BLaER1 treated with 17β-estradiol and CSF1 and Interleukin-3, amounts not matched to agents 10 nM and 100 nM (cell line): ENCODE data around the gene MRPL20.

ENCODE experiments used
- H3K27ac ChIP-seq, 11 experiments: shearing (Covaris generic); formaldehyde crosslinking; 2 replicates each; pipeline ENCODE4 v1.8.1; 2022
- H3K27me3 ChIP-seq, 11 experiments: shearing (Covaris generic); formaldehyde crosslinking; 2 replicates each; pipeline ENCODE4 v1.8.1; 2022
- H3K36me3 ChIP-seq, 11 experiments: shearing (Covaris generic); formaldehyde crosslinking; 2 replicates each; pipeline ENCODE4 v1.8.1; 2022
- H3K4me1 ChIP-seq, 10 experiments: shearing (Covaris generic); formaldehyde crosslinking; 2 replicates each; pipeline ENCODE4 v1.8.1; 2022
- H3K4me2 ChIP-seq, 11 experiments: shearing (Covaris generic); formaldehyde crosslinking; 2 replicates each; pipeline ENCODE4 v1.8.1; 2022
- H3K4me3 ChIP-seq, 10 experiments: shearing (Covaris generic); formaldehyde crosslinking; 2 replicates each; pipeline ENCODE4 v1.8.1; 2022
- H3K9ac ChIP-seq, 11 experiments: shearing (Covaris generic); formaldehyde crosslinking; 2 replicates each; pipeline ENCODE4 v1.8.1; 2022
- H3K9me3 ChIP-seq, 11 experiments: shearing (Covaris generic); formaldehyde crosslinking; replicated peaks in 1 of 11; 2 replicates each; pipeline ENCODE4 v1.8.1; 2022
- H4K20me1 ChIP-seq, 11 experiments: shearing (Covaris generic); formaldehyde crosslinking; 2 replicates each; pipeline ENCODE4 v1.8.1; 2022
- Cebpa-rat ChIP-seq, 11 experiments: shearing (Covaris generic); IDR thresholded peaks; 2 replicates each; pipeline ENCODE4 v1.8.1; 2022

MRPL20 gene

DNA sequence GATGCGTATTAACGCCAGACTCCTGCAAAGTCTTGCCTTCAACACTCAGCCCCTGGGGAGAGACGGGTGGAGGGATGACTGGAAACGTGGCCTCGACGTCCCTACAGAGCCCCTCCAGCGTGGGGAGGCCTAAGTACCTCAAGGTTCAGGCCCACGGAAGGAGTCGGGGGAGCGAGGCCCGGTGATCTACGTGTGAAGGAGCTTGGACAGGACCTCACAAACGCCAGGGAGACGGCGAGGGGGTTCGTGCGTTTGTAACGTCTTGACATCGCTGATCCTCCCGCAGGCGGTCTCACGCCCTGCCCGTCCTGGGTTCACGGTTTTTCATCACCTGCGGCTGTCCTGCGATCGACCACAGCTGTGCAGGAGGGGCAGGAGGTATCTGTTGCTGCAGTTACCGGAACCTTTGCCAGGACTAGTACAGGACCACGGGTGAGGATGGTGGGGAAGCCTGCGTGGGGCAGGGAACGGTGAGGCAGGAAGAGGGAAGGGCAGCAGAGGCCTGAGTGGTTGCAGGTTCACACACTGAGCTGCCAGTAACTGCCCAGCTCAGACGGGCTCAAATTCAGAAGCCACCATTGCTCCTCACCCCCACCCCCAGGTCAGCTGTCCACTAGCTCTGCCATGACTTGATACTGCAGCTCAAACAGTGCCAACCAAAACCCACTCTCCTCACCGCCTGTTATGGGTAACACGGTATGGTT, 7.1 kb downstream of the MRPL20 start:
- TF ChIP-seq Cebpa-rat (IDR thresholded peaks at IDR 0.05): no peak
- no peaks in the 10 kb centered on the region for H3K27me3 ChIP-seq
- peaks cover 13 to 89% (median 58%) of the 10 kb centered on the region in 11 experiments; a peak in 21 of 22 replicates for H4K20me1 ChIP-seq
- H3K27ac ChIP-seq: peak overlapping the region; percentile 74 to 97 (median 92)
- H3K9ac ChIP-seq: peak overlapping the region; percentile 94 to 99 (median 97)
- peaks cover 33 to 78% (median 53%) of the 10 kb centered on the region in 10 experiments for H3K4me1 ChIP-seq
- H3K4me2 ChIP-seq: peak overlapping the region; percentile 89 to 99 (median 96)
- no peaks in the 10 kb centered on the region for H3K9me3 ChIP-seq
- H3K4me3 ChIP-seq: peak overlapping the region; percentile 83 to 100 (median 92)
- peaks cover 70 to 83% (median 77%) of the 10 kb centered on the region in 11 experiments for H3K36me3 ChIP-seq

DNA sequence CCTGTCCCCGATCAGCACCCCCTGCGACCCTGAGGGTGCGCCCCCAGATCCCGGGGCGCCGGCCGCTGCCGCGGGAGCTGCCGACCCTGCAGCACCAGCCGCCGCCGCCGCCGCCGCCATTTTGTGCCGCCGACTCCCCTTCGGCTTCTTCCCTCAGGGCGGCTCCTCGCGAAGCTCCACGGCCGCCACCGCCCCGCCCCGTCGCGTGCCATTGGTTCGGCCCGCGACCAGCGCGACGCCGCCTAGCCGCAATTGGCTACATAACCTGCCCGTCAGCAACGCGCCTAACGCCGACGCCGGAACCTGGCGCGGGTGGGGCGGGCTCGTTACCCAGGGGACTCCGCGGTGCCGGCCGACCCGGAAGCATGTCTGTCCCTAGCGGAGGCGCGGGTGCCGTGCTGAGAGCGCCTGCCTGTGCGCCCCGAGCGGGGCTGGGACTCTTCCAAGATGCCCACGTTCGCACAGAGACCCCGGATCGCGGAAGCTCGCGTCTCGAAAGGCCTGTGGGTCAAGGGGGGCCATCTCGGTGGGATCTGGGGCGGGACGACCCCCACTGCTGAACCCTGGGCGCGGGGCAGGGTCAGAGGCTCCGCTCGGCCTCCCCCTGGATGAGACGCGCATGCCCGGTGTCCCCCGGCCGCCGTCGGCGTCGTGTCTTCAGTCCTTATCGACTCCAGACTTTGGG, 7.8 kb downstream of the MRPL20 start, which contains the start of gene CCNL2:
Gene CCNL2, minus strand, starts transcription at position 149 of the 685 bp plus-strand sequence. Its CDS starts 29 bp downstream, at position 120.
- H3K9me3 ChIP-seq: no peaks in the 10 kb centered on the region
- no peaks in the 10 kb centered on the region for H3K27me3 ChIP-seq
- peaks cover 70 to 83% (median 77%) of the 10 kb centered on the region in 11 experiments for H3K36me3 ChIP-seq
- peaks cover 13 to 89% (median 59%) of the 10 kb centered on the region in 11 experiments; a peak in 21 of 22 replicates for H4K20me1 ChIP-seq
- H3K9ac ChIP-seq: peak within 1 kb of the TSS; percentile 94 to 99 (median 97)
- peak within 1 kb of the TSS; percentile 87 to 97 (median 92) for H3K27ac ChIP-seq
- H3K4me1 ChIP-seq: peaks cover 31 to 71% (median 48%) of the 10 kb centered on the region in 10 experiments
- no peak for TF ChIP-seq Cebpa-rat (IDR thresholded peaks at IDR 0.05)
- peak within 1 kb of the TSS; percentile 83 to 100 (median 92) for H3K4me3 ChIP-seq
- peak within 1 kb of the TSS; percentile 89 to 99 (median 97) for H3K4me2 ChIP-seq

DNA sequence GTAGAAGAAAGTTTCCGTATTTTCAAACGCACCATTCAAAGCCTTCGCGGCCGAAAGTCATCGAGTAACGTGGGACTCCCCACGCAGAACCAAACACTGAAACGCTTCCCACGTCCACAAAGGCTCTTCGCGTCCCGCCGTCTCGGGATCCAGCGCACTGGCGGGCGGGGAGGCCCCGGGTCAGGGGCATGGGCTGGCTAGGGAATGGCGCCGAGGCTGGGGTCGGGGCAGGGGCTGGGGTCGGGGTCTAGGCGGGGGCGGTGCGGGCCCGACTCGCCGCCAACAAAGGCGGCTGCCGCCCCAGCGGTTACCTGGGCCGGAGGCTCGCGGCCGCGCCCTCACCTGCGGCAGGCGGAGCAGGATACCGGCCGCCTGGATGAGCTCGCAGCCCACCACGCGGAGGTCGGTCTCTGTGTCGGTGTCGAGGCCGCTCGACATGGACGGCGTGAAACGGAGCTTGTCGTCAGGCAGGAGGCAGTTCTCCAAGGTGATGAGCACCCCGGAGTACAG, 8.4 kb downstream of the MRPL20 start:
- peak overlapping the region; percentile 87 to 97 (median 92) for H3K27ac ChIP-seq

DNA sequence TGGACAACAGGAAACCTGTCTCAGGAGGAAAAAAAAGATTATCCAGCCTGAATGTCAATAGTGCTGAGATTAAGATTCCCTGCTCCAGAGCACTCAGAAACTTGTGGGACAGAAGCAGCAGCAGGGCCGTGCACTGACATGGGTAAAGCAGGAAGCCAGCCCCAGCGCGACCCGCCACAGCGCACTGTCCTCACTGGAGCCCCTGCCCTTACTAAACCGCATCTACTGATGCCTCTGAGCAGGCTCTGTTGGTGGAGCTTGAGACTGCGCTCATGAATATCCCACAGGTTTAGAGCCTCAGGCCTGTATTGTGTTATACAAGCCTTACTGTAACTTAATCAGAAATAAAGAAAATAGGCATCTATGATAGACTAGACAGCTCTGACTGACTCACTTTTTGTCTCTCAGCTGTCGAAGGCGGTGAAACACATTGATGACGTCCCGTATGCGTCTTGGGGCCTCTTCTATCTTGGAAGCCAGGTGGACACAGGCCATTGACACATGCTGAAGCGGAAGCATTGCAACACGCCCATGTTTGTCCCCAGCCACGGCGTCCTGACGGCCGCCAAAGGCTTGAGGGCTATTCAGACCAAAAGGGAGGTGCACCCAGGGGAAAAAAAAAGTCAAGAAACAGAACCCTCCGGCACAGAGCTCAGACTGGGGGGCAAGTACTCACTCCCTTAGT, 9.1 kb downstream of the MRPL20 start:
- H3K9ac ChIP-seq: peak overlapping the region; percentile 94 to 99 (median 97)
- H3K4me1 ChIP-seq: peaks cover 31 to 57% (median 40%) of the 10 kb centered on the region in 10 experiments
- H3K9me3 ChIP-seq: no peaks in the 10 kb centered on the region
- TF ChIP-seq Cebpa-rat (IDR thresholded peaks at IDR 0.05): no peak
- peak overlapping the region; percentile 83 to 98 (median 94) for H3K4me2 ChIP-seq
- no peaks in the 10 kb centered on the region for H3K27me3 ChIP-seq
- peak overlapping the region; percentile 87 to 97 (median 92); a peak in 21 of 22 replicates for H3K27ac ChIP-seq
- peaks cover 71 to 83% (median 78%) of the 10 kb centered on the region in 11 experiments for H3K36me3 ChIP-seq
- peak overlapping the region; percentile 83 to 100 (median 92) for H3K4me3 ChIP-seq
- peaks cover 15 to 89% (median 62%) of the 10 kb centered on the region in 11 experiments; a peak in 21 of 22 replicates for H4K20me1 ChIP-seq

More for the DNA sequence above, 8.4 kb downstream of the MRPL20 start:
- peak overlapping the region; percentile 83 to 98 (median 94) for H3K4me2 ChIP-seq
- peaks cover 31 to 65% (median 45%) of the 10 kb centered on the region in 10 experiments for H3K4me1 ChIP-seq
- no peak for TF ChIP-seq Cebpa-rat (IDR thresholded peaks at IDR 0.05)
- no peaks in the 10 kb centered on the region for H3K27me3 ChIP-seq
- H3K4me3 ChIP-seq: peak overlapping the region; percentile 83 to 100 (median 92)
- H3K36me3 ChIP-seq: peaks cover 71 to 83% (median 78%) of the 10 kb centered on the region in 11 experiments
- no peaks in the 10 kb centered on the region for H3K9me3 ChIP-seq
- peak overlapping the region; percentile 94 to 99 (median 97) for H3K9ac ChIP-seq
- H4K20me1 ChIP-seq: peaks cover 13 to 89% (median 62%) of the 10 kb centered on the region in 11 experiments; a peak in 21 of 22 replicates

DNA sequence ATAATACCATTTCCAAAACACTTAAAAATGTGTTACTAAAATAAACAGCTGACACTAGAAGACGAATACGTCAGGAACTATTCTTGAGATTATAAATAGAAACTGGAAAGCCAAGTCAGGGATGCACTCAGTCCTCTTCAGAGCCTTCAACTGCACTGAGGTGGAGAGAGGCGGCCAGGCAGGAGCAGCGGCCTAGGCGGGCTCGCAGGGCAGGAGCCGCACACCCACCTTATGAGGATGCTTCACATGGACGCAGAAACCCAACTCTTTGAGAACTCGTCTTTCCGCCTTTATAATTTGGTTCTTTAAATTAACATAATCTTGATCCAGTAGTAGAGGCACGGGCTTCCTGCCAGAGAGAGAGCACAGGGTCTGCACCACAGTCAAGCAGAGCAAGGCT, 11.9 kb downstream of the MRPL20 start:
- peaks cover 17 to 46% (median 30%) of the 10 kb centered on the region in 10 experiments for H3K4me1 ChIP-seq
- H3K9ac ChIP-seq: peak overlapping the region in 3 of 11 experiments; percentile 2 to 18 (median 7); a peak in 4 of 22 replicates
- no peak overlapping the region for H3K4me3 ChIP-seq
- peaks cover 76 to 84% (median 81%) of the 10 kb centered on the region in 11 experiments for H3K36me3 ChIP-seq
- peaks cover 29 to 87% (median 57%) of the 10 kb centered on the region in 11 experiments; a peak in 20 of 22 replicates for H4K20me1 ChIP-seq
- no peak for TF ChIP-seq Cebpa-rat (IDR thresholded peaks at IDR 0.05)
- no peaks in the 10 kb centered on the region for H3K27me3 ChIP-seq
- H3K4me2 ChIP-seq: no peak overlapping the region
- peaks cover 0 to 2% (median 0%) of the 10 kb centered on the region in 11 experiments; a peak in 2 of 22 replicates for H3K9me3 ChIP-seq
- H3K27ac ChIP-seq: no peak overlapping the region

DNA sequence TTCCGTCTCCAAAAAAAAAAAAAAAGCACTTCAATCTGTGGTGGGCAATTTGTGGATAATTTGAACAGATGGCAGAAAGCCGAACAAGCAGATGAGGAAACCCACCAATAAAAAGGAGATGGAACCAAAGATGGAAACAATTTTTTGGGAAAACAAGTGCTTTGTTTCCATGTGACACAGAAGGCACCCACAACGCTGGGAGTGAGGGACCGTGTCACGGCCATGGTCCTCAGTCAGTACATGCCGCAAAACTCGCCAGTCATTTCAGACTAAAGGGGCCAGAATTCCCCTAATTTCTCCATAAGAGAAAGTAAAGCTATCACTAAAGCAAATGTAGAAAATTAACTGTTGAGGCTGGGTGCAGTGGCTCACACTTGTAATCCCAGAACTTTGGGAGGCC, 13.0 kb downstream of the MRPL20 start:
- TF ChIP-seq Cebpa-rat (IDR thresholded peaks at IDR 0.05): no peak
- no peaks in the 10 kb centered on the region for H3K27me3 ChIP-seq
- peaks cover 86 to 94% (median 92%) of the 10 kb centered on the region in 11 experiments for H3K36me3 ChIP-seq
- no peak overlapping the region for H3K27ac ChIP-seq
- peaks cover 0 to 5% (median 0%) of the 10 kb centered on the region in 11 experiments; a peak in 2 of 22 replicates for H3K9me3 ChIP-seq
- peaks cover 15 to 51% (median 31%) of the 10 kb centered on the region in 10 experiments for H3K4me1 ChIP-seq
- peak overlapping the region in 1 of 11 experiments; percentile 3; a peak in 1 of 22 replicates for H3K9ac ChIP-seq
- H3K4me2 ChIP-seq: no peak overlapping the region
- H4K20me1 ChIP-seq: peaks cover 29 to 91% (median 57%) of the 10 kb centered on the region in 11 experiments; a peak in 20 of 22 replicates
- no peak overlapping the region for H3K4me3 ChIP-seq

DNA sequence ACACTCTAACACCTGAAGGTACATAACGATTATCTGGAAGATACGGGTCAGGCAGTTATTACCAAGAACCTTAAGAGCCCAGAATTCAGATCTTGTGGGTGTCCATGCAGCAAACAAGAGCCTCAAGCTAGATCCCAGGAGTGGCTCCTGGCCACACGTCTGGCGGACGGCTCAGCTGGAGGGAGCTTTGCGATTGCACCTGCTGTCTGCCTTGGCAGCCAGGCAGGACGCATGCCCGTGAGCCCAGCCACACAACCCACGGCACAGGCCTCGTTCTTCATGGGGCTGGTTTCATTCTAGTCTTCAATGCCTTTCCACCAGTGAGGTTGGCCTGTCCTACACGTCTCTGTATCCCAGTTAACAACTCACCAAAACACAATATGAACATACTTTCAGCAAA, 13.7 kb downstream of the MRPL20 start:
- peaks cover 29 to 91% (median 57%) of the 10 kb centered on the region in 11 experiments; a peak in 20 of 22 replicates for H4K20me1 ChIP-seq
- H3K4me1 ChIP-seq: peaks cover 15 to 51% (median 31%) of the 10 kb centered on the region in 10 experiments
- no peak overlapping the region for H3K27ac ChIP-seq
- peaks cover 93 to 100% (median 98%) of the 10 kb centered on the region in 11 experiments for H3K36me3 ChIP-seq
- H3K9me3 ChIP-seq: peaks cover 0 to 5% (median 0%) of the 10 kb centered on the region in 11 experiments; a peak in 2 of 22 replicates
- no peak for TF ChIP-seq Cebpa-rat (IDR thresholded peaks at IDR 0.05)
- peak overlapping the region in 2 of 11 experiments; percentile 0 to 25; a peak in 1 of 22 replicates for H3K9ac ChIP-seq
- H3K27me3 ChIP-seq: no peaks in the 10 kb centered on the region
- no peak overlapping the region for H3K4me2 ChIP-seq
- no peak overlapping the region for H3K4me3 ChIP-seq

DNA sequence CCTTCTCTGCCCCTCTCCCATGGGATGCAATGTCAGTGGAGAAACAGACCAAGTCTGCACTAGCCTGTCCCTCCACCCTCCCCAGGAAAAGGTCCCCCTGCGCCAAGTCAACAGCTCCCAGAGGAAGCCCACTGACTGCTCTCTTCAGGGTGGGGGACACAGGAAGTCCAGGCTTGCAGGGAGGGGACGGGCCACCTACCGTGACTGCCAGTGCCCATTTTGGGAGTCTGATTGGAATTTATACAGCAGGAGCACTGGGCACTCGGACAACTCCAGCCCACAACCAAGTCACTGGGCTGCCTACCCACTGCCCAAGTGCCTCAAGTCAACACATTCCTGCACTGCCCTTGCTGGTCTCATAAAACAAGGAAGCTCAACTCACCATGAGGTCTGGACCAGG, 14.1 kb downstream of the MRPL20 start:
- no peak overlapping the region for H3K27ac ChIP-seq
- H3K27me3 ChIP-seq: no peaks in the 10 kb centered on the region
- peaks cover 0 to 5% (median 0%) of the 10 kb centered on the region in 11 experiments; a peak in 2 of 22 replicates for H3K9me3 ChIP-seq
- peak overlapping the region in 3 of 11 experiments; percentile 0 to 25 (median 0); a peak in 1 of 22 replicates for H3K9ac ChIP-seq
- no peak for TF ChIP-seq Cebpa-rat (IDR thresholded peaks at IDR 0.05)
- peaks cover 29 to 89% (median 57%) of the 10 kb centered on the region in 11 experiments; a peak in 20 of 22 replicates for H4K20me1 ChIP-seq
- peaks cover 95 to 100% (median 100%) of the 10 kb centered on the region in 11 experiments for H3K36me3 ChIP-seq
- peaks cover 12 to 49% (median 28%) of the 10 kb centered on the region in 10 experiments for H3K4me1 ChIP-seq
- H3K4me2 ChIP-seq: no peak overlapping the region
- no peak overlapping the region for H3K4me3 ChIP-seq
